GM18907 (cell line): ENCODE data around the gene SREBF1.

Experiments used
- ATAC-seq: cut with Tn5 transposase; IDR thresholded peaks from one replicate; pipeline ENCODE4 v1.9.1; 2021; ENCODE audit warnings: mild to moderate bottlenecking, moderate library complexity; ENCODE audit not compliant: unreplicated experiment

SREBF1 gene

DNA sequence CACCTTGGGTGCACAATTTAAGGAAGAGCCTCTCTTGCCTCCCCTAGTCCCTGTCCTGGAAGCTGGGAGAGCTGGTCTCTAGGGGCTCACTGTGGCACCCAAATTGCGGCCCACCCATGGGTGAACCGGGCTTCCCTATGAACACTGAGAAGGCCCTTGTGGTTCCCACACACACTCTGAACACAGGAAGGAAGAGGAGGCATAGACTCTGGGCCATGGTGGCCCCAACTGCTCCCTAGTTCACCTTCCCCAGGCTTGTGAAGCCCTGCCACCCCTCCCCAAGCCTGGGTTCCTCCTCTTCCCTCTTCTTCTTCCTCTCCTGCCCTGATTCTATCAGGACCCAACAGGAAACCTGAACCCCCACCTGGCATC is 10.5 kb downstream of the SREBF1 start:
- no peak for ATAC-seq

- no peak for ATAC-seq
These were observed 11.8 kb downstream of the SREBF1 start for GRCh38 chr17:17824783-17825614.

DNA sequence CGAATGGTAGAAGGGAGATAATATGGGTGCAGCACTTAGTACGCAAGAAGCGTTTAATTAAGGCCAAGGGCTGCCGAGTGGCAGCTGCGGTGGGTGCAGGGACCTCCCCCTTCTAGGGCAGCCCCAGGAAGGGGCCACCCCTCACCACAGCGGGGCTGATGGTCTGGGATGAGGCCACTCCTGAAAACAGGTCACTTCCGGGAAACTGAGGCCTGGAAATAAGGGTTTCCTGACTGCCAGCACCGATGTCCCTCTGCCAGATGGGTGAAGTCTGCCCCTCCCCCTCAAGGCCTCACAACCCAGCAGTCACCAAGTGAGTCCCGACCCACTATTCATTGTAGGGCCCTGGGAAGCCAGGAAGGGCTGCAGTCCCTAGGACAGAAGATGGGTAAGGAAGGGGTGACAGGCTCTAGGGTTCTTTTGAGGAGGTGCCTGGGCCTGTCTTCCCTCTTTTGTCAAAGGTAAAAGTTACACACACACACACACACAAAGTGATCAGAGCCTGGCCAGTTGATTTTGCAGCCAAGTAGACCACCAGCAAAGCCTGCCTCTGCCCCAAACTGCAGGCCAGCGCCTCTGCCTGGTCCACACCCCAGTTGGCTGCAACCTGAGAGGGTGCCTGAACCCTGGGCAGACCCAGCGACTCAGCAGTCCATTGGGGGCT is 12.5 kb downstream of the SREBF1 start:
- ATAC-seq, result peak; percentile 4

DNA sequence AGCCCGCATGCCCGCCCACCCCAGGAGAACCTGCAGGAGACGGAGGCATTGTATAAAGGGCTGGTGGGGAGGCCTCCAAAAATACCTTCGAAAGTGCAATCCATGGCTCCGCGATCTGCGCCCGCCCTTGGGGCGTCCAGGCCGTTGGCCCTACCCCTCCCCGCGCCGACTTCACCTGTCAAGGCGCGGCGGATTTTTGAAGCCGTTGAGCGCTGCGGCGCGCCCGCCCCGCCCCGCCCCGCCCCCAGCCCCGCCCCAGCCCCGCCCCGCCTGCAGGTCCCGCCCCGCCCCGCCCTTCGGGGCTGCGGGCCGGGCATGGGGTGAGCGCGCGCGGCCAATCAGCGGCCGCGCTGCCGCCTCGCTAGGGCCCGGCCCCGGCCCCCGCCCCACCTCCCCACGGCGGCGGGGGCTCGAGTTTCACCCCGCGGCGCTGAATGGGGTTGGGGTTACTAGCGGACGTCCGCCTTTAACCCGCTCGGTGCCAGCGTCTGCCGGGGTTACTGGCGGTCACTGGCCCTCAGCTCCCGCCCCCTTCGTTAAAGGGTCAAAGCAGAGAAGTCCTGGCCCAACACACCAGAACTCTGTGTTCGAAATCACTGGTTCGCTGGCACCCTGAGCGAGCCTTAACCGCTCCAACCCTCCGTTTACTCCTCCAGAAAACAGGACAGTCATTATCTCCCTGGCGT is 13.2 kb downstream of the SREBF1 start:
- peak; percentile 68 for ATAC-seq

- ATAC-seq, result no peak
These were observed 14.2 kb downstream of the SREBF1 start for GRCh38 chr17:17822616-17823015.

GRCh38 chr17:17822189-17822588 is 14.6 kb downstream of the SREBF1 start:
- no peak for ATAC-seq

- ATAC-seq, result no peak
These were observed 16.2 kb downstream of the SREBF1 start for GRCh38 chr17:17820463-17821158.

- no peak for ATAC-seq
These were observed 16.7 kb downstream of the SREBF1 start for GRCh38 chr17:17820046-17820445.

DNA sequence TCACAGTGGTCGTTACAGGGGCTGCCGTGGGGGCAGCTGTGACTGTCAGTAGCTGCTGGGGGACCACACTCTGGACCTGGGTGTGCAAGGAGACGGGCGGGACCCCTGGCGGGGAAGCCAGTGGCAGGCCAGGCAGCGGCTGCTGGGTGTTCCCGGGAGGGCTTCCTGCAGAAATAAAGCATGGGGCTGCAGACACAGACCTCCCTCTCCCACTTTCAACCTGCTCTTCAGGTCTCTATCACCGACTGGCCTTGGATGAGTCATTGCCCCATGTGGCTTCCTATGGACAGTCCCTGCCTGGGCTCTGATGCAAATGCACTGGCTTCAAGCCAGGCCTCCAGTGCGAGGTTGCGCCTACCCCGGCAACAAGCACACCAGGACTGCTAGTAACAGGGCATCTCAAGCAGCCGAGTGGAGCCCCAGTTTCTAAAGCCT is 17.2 kb downstream of the SREBF1 start:
- no peak for ATAC-seq

DNA sequence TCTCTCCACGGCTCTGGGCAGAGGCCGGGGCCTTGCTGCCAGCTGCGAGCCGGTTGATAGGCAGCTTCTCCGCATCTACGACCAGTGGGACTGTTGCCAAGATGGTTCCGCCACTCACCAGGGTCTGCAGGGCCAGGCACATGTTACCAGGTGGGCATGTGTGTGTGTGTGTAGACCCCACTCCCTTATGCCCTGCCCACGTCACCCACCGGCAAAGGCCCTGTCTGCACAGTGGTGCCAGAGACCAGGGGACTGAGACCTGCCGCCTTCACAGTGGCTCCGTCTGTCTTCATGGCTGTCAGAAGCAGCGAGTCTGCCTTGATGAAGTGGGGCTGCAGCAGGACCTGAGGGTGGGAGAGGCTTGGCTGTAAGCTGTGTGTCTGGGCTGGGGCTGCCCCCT is 17.7 kb downstream of the SREBF1 start:
- ATAC-seq, result no peak

GRCh38 chr17:17818088-17818526 is 18.7 kb downstream of the SREBF1 start:
- no peak for ATAC-seq

GRCh38 chr17:17817552-17817947 is 19.2 kb downstream of the SREBF1 start:
- ATAC-seq, result no peak

DNA sequence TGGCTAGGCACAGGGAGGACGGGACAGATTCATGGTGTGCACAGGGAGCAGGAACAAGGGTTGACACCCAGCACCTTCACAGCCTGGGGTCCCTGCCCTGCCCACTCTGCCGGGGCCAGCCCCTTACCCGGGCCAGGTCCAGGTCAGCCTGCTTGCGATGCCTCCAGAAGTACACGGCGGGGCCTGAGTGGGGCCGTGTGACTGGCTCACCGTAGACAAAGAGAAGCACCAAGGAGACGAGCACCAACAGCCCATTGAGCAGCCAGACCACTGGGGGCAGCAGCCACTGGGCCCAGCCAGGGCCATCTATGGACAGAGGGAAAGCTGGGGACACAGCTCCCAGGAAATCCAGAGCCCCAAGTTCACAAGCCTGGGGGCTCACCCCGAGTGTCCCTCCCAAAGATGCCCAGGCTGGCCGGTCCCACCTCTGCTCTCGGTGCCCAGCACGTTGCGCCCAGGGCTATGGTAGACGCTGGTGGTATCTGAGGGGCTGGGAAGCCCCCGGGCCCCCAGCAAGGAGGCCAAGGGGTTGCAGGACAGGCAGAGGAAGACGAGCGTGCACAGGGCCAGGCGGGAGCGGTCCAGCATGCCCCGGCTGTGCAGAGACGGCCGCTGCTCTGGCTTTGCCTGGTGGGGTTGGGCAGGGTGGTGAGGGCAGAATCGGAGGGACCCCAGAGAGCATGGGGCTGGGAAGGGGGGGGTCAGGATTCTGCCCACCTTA is 19.8 kb downstream of the SREBF1 start:
- no peak for ATAC-seq

DNA sequence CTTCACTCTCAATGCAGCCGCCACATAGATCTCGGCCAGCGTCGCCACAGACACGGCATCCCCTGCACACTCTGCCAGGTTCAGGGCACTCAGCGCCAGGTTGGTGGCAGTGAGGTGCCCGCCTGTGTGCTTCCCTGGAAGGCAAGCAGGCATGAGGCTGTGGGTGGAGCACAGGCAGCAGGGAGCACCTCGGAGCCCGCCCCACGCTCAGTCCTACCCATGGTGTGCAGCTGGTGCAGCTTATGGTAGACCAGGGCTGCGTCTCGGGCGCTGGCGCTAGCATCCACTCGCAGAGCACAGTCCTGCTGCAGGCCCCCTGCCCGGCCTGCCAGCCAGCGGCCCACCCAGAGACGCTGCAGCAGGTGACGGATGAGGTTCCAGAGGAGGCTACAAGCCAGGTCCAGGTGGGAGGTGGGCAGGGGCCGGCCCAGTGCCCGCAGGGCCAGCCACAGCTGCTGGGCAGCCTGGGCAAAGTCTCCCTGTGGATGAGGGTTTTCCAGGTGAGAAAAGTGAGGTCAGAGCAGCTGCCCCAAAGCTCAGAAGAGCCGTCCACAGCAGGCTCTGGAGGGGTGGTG is 20.5 kb downstream of the SREBF1 start:
- ATAC-seq, result no peak

DNA sequence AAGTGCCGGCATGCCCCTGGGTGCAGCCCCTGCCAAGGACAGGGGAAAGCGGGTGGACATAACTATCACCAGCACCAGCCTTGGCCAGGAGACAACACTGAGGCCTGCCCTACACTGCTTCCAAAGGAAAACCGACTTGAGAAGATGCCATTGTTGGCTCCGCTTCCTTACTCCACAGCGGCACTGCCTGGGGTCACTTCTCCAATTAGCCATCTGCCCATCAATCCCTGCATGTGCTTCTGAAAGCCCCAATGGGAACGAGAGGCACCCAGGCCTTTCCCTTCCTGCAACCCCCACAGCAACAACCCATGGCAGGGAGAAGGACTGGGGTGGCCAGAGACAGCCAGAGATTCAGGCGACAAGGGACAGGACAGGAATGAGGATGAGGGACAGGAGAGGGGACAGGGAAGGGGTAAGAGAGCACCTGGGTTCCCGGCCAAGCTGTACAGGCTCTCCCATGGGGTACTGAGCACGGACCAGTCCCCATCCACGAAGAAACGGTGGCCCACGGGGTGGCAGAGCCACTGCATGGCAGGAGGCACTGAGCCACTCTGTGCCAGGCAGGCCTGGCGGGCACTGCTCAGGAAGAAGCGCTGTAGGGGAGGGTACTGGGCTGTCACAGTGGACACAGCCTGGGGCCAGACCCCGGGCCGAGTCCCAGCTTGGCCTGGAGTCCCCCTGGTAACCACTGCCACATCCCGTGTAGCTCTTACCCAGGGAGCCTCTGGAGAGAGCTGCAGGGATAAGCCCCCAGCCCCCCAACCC is 21.2 kb downstream of the SREBF1 start:
- no peak for ATAC-seq

DNA sequence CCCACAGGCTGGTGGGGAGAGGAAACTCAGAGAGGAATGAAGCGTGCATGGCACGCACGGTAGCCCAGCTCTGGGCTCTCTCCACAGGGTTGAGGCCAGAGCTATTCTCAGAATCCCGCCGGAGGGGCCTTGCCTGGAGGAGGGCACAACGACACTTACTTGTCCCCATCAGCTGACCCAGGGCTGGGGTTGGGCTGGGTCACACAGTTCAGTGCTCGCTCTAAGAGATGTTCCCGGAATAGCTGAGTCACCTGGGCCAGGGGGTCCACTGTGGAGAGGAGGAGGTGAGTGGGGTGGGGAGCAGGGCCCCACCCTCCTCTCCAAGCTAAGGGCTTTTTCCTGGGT is 21.8 kb downstream of the SREBF1 start:
- ATAC-seq, result no peak

GRCh38 chr17:17814162-17815061 is 22.4 kb downstream of the SREBF1 start:
- ATAC-seq, result no peak

GRCh38 chr17:17813725-17814095 is 23.1 kb downstream of the SREBF1 start:
- no peak for ATAC-seq
